Activated CD4-positive, alpha-beta T cell treated with anti-CD3 and anti-CD28 coated beads for 48 hours (primary cell): ENCODE data around the gene AHNAK2.
"Not testable (repeated sequence)": the region's sequence is repeated elsewhere in the genome, so short reads cannot be mapped to it uniquely, and the experiment has no call there.

ENCODE experiments used
- DNase-seq: peaks from one replicate; pipeline ENCODE4 v3.0.0-alpha.2; 2020

AHNAK2 gene

GRCh38 chr14:104895207-104895785 is 82.9 kb downstream of the AHNAK2 start:
- no peak for DNase-seq

- no peak for DNase-seq
These were observed 83.6 kb downstream of the AHNAK2 start for GRCh38 chr14:104894331-104895206.

- DNase-seq, result no peak
These were observed 84.6 kb downstream of the AHNAK2 start for GRCh38 chr14:104893435-104894207.

- no peak for DNase-seq
These were observed 85.4 kb downstream of the AHNAK2 start for GRCh38 chr14:104892531-104893434.

- DNase-seq, result no peak
These were observed 86.3 kb downstream of the AHNAK2 start for GRCh38 chr14:104891664-104892530.

GRCh38 chr14:104891121-104891551 is 87.0 kb downstream of the AHNAK2 start:
- DNase-seq, result no peak

GRCh38 chr14:104890292-104890691 is 87.9 kb downstream of the AHNAK2 start:
- not testable (repeated sequence) for DNase-seq

GRCh38 chr14:104889375-104889757 is 88.8 kb downstream of the AHNAK2 start:
- DNase-seq, result no peak

- no peak for DNase-seq
These were observed 89.4 kb downstream of the AHNAK2 start for GRCh38 chr14:104888489-104889374.

- no peak for DNase-seq
These were observed 90.3 kb downstream of the AHNAK2 start for GRCh38 chr14:104887623-104888488.
